Heart right ventricle (tissue), 16 donors: ENCODE data around the gene MRFAP1L1. TPM values are rescaled to one million over a fixed set of nuclear protein-coding genes. Genes with fewer than 3 reads are reported as not detected.

ENCODE experiments used
- ATAC-seq, 8 donors: fragments of 200-7000 bp; cut with Tn5 transposase; one replicate each; pipeline ENCODE4 v1.9.1; 2020; ENCODE audit warnings: mild to moderate bottlenecking in 8 of 8, moderate library complexity in 8 of 8, moderate number of reproducible peaks in 1 of 8
- DNase-seq, 2 donors: peaks; one replicate each; pipeline ENCODE4 v3.0.0-alpha.2; 2020
- H3K27ac ChIP-seq, 10 donors: fragments of 200-600 bp; sonication (generic) in 2 of 10; one replicate each; pipeline versions ENCODE4 v1.5.0 to v1.8.0; 2020 to 2022; ENCODE audit warnings: mild to moderate bottlenecking in 3 of 10
- H3K27me3 ChIP-seq, 7 donors: fragments of 200-600 bp; one replicate each; pipeline ENCODE4 v1.8.0; 2021 to 2022; ENCODE audit warnings: mild to moderate bottlenecking in 2 of 7
- H3K36me3 ChIP-seq, 9 donors: fragments of 200-600 bp; sonication (generic) in 1 of 9; one replicate each; pipeline versions ENCODE4 v1.5.0 to v1.8.0; 2020 to 2022; ENCODE audit warnings: mild to moderate bottlenecking in 2 of 9
- H3K4me1 ChIP-seq, 9 donors: fragments of 200-600 bp; sonication (generic) in 1 of 9; one replicate each; pipeline versions ENCODE4 v1.5.0 to v1.8.0; 2020 to 2022; ENCODE audit warnings: mild to moderate bottlenecking in 4 of 9
- H3K4me3 ChIP-seq, 10 donors: fragments of 200-600 bp; sonication (generic) in 2 of 10; one replicate each; pipeline versions ENCODE4 v1.5.0 to v1.8.0; 2020 to 2022; ENCODE audit warnings: mild to moderate bottlenecking in 7 of 10, moderate library complexity in 2 of 10
- H3K9me3 ChIP-seq, 11 donors: fragments of 200-600 bp in 10 of 11; sonication (generic) in 2 of 11; one replicate each; pipeline versions ENCODE4 v1.5.0 to v1.8.0; 2013 to 2022; ENCODE audit warnings: mild to moderate bottlenecking in 2 of 11, control low read depth in 1 of 11, moderate library complexity in 1 of 11
- CTCF ChIP-seq, 9 donors: fragments of 200-600 bp; sonication (generic) in 2 of 9; IDR thresholded peaks; one replicate each; pipeline versions ENCODE4 v1.5.0 to v1.8.0; 2021 to 2022; ENCODE audit warnings: antibody characterized with exemption in 9 of 9, mild to moderate bottlenecking in 5 of 9, moderate library complexity in 1 of 9
- WGBS, 2 donors: extraction: QIAGEN DNeasy Blood & Tissue Kit; methylation state at CpG; one replicate each; pipeline ENCODE4 v1.1.7; 2013; ENCODE audit warnings: inconsistent platforms in 1 of 2; 5-methylcytosine and 5-hydroxymethylcytosine counted together
- intact Hi-C, 10 donors: fragments of 100-400 bp; cut with DNase I; formaldehyde crosslinking; loops; one replicate each; pipeline versions ENCODE4 v1.11.1 to v1.14.2; 2022
- polyA plus RNA-seq, 2 donors: library from polyadenylated mRNA; stranded (reverse); fragments of 200-250 nt; gene quantifications; one replicate each; pipeline ENCODE4 v1.2.3, GENCODE V29; 2013
- total RNA-seq, 10 donors: library from RNA; stranded (reverse); fragmentation: NEBNext Ultra II Directional in 3 of 10; extraction: Animal tissue kit (Norgen Biotek cat#: 25700) in 3 of 10; gene quantifications; one replicate each; pipeline versions ENCODE4 v1.2.1 to v1.2.4, GENCODE V29; 2021 to 2023
- donor health status: Arrhythmogenic right ventricular cardiomyopathy.
- donor health status: ischemic (EF 13 %, LVEDD 7.1; RV severe dilation, severe dysfunction).
- donor health status: healthy with polysubstance abuse.
- donor health status: DM: no; HTN: yes; CAD: no.
- donor health status: DM: no; HTN: no; CAD: no.
- donor health status: ischemic (EF 25% LVEDD 6.9; RV normal size, moderate dysfunction).
- donor health status: ischemic (EF 25% LVEDD 5.7; RV mildly dilated, moderate dysfunction).
- donor health status: healthy.
- donor health status: DM: yes; HTN: yes; CAD: no.
- donor health status: Ischemic cardiomyopathy.
- donor health status: ischemic (EF 35%, LVEDD 5.7; RV mildly dilated, moderate dysfunction).
- donor health status: nonischemic (EF 11% LVEDD 7.7; RV severe dilation, severe dysfunction).
- donor health status: DM: yes; HTN: yes; CAD: no.
- donor health status: PGD.
- donor health status: ischemic (EF 29% LVEDD 5.4; RV normal size, mild dysfunction).
- donor health status: nonischemic (EF 23%, LVEDD 6.1; RV moderate dilation, normal function).

Gene MRFAP1L1
- total and polyA plus RNA-seq, 12 donors = 37.5 to 73.7 (median 42.8) TPM

- Histone ChIP-seq H3K4me1 (peaks cover 0 to 14% (median 8%) of the 10 kb centered on the region in 9 donors), H3K27ac (peak overlapping the region in 8 of 10 donors; percentile 6 to 77 (median 58)), H3K27me3 (peaks cover 0 to 58% (median 4%) of the 10 kb centered on the region in 7 donors), H3K4me3 (peak overlapping the region; percentile 21 to 59 (median 46)), H3K9me3 (peaks cover 0 to 6% (median 0%) of the 10 kb centered on the region in 11 donors), H3K36me3 (no peaks in the 10 kb centered on the region)
- intact Hi-C loops = no loop called here
- TF ChIP-seq CTCF (IDR thresholded peaks at IDR 0.05) = no peak
- DNase-seq = peak in 1 of 2 donors; percentile 59
- peak; percentile 60 to 83 (median 74) for ATAC-seq
- WGBS, 2 donors = 11 to 12% methylated on average over 52 of the region's 52 CpGs
Measured at GRCh38 chr4:6658597-6659075, 51.0 kb downstream of the MRFAP1L1 start.

GRCh38 chr4:6658209-6658595 is 51.5 kb downstream of the MRFAP1L1 start:
- peak overlapping the region in 7 of 10 donors; percentile 41 to 59 (median 52) for H3K4me3 ChIP-seq
- H3K36me3 ChIP-seq = no peaks in the 10 kb centered on the region
- H3K4me1 ChIP-seq = peaks cover 0 to 14% (median 8%) of the 10 kb centered on the region in 9 donors
- peaks cover 0 to 6% (median 0%) of the 10 kb centered on the region in 11 donors for H3K9me3 ChIP-seq
- 85 to 90% methylated on average over 7 of the region's 7 CpGs for WGBS, 2 donors
- DNase-seq (no peak), ATAC-seq (peak in 5 of 8 donors; percentile 17 to 54 (median 26))
- TF ChIP-seq CTCF (IDR thresholded peaks at IDR 0.05) = no peak
- peaks cover 0 to 54% (median under 1%) of the 10 kb centered on the region in 7 donors for H3K27me3 ChIP-seq
- H3K27ac ChIP-seq = peak overlapping the region in 7 of 10 donors; percentile 6 to 77 (median 61)
- intact Hi-C loops = no loop called here

Other genes starting within 250 kb of the MRFAP1L1 start
- 10 to 100 TPM in 1 of 10 donors, 1 to 10 TPM in 9; 2.3 to 10.6 (median 5.3) TPM for gene PPP2R2C, start 237.3 kb downstream of the MRFAP1L1 start, total RNA-seq
- under 1 TPM; 0.14 to 0.66 TPM for gene PPP2R2C, start 237.3 kb downstream of the MRFAP1L1 start, polyA plus RNA-seq
- gene MAN2B2, start 134.7 kb downstream of the MRFAP1L1 start, total RNA-seq = 10 to 100 TPM; 14.6 to 27.1 (median 18.6) TPM
- gene MAN2B2, start 134.7 kb downstream of the MRFAP1L1 start, polyA plus RNA-seq = 10 to 100 TPM in 1 of 2 donors, 1 to 10 TPM in 1; 6.0 to 10.6 TPM
- 100 to 1,000 TPM; 222 to 268 (median 248) TPM for gene MRFAP1, start 69.2 kb downstream of the MRFAP1L1 start, total RNA-seq
- gene MRFAP1, start 69.2 kb downstream of the MRFAP1L1 start, polyA plus RNA-seq = 100 to 1,000 TPM; 163 to 445 TPM
- 1 to 10 TPM in 5 of 10 donors, under 1 TPM in 1, not detected in 4; 0.41 to 8.2 (median 1.6) TPM for gene S100P, start 16.0 kb downstream of the MRFAP1L1 start, total RNA-seq
- under 1 TPM; 0.22 to 0.68 TPM for gene S100P, start 16.0 kb downstream of the MRFAP1L1 start, polyA plus RNA-seq
- 10 to 100 TPM in 1 of 10 donors, 1 to 10 TPM in 9; 4.4 to 10.2 (median 7.0) TPM for gene BLOC1S4, start 6.3 kb upstream of the MRFAP1L1 start, total RNA-seq
- gene BLOC1S4, start 6.3 kb upstream of the MRFAP1L1 start, polyA plus RNA-seq = 1 to 10 TPM; 4.8 to 7.8 TPM
- 10 to 100 TPM; 63.4 to 89.6 (median 73.5) TPM for gene KIAA0232, start 72.9 kb upstream of the MRFAP1L1 start, total RNA-seq
- 10 to 100 TPM; 12.8 to 23.6 TPM for gene KIAA0232, start 72.9 kb upstream of the MRFAP1L1 start, polyA plus RNA-seq
- 10 to 100 TPM; 31.5 to 43.7 (median 33.5) TPM for gene TBC1D14, start 200.0 kb upstream of the MRFAP1L1 start, total RNA-seq
- 10 to 100 TPM; 10.5 to 14.2 TPM for gene TBC1D14, start 200.0 kb upstream of the MRFAP1L1 start, polyA plus RNA-seq